ENCODE data around the gene IL17REL. TPM values are rescaled to one million over a fixed set of nuclear protein-coding genes. Genes with fewer than 3 reads are reported as not detected.

IL17REL gene
- polyA plus RNA-seq, 3 donors: not detected

GRCh38 chr22:50056214-50056972, 43.8 kb upstream of the IL17REL start:
- peaks cover 13% of the 10 kb centered on the region for H3K4me1 Mint-ChIP-seq
- H3K27me3 ChIP-seq (ENCODE audit: control insufficient read depth in 2 of 2, insufficient read depth in 2 of 2, low read length in 2 of 2): peaks cover 5 to 31% of the 10 kb centered on the region in 2 donors
- H2AFZ ChIP-seq (ENCODE audit: insufficient read depth, low read depth, low read length, poor library complexity, severe bottlenecking): no peak overlapping the region
- H3K9ac ChIP-seq (ENCODE audit: insufficient read depth, low read length, poor library complexity, severe bottlenecking): no peak overlapping the region
- WGBS (ENCODE audit: insufficient coverage): 82% methylated on average over 23 of the region's 34 CpGs
- peaks cover 26 to 41% (median 30%) of the 10 kb centered on the region in 3 donors for H3K27me3 Mint-ChIP-seq (ENCODE audit: low read depth in 3 of 3)
- TF ChIP-seq, protein P1, sequence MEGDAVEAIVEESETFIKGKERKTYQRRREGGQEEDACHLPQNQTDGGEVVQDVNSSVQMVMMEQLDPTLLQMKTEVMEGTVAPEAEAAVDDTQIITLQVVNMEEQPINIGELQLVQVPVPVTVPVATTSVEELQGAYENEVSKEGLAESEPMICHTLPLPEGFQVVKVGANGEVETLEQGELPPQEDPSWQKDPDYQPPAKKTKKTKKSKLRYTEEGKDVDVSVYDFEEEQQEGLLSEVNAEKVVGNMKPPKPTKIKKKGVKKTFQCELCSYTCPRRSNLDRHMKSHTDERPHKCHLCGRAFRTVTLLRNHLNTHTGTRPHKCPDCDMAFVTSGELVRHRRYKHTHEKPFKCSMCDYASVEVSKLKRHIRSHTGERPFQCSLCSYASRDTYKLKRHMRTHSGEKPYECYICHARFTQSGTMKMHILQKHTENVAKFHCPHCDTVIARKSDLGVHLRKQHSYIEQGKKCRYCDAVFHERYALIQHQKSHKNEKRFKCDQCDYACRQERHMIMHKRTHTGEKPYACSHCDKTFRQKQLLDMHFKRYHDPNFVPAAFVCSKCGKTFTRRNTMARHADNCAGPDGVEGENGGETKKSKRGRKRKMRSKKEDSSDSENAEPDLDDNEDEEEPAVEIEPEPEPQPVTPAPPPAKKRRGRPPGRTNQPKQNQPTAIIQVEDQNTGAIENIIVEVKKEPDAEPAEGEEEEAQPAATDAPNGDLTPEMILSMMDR (IDR thresholded peaks at IDR 0.05): no peak
- no peaks in the 10 kb centered on the region for H3K36me3 ChIP-seq (replicated peaks in 1 of 2; ENCODE audit: control insufficient read depth in 1 of 2, insufficient read depth in 2 of 2, low read length in 2 of 2)
- peaks cover 6% of the 10 kb centered on the region in 2 donors for H3K36me3 Mint-ChIP-seq
- H3K4me2 ChIP-seq (replicated peaks; ENCODE audit: extremely low read depth, low read length, poor library complexity, severe bottlenecking): no peak overlapping the region
- no peak overlapping the region for H3K27ac Mint-ChIP-seq
- H3K9me3 Mint-ChIP-seq: peaks cover 0 to 22% (median 12%) of the 10 kb centered on the region in 7 donors
- no peaks in the 10 kb centered on the region for H3K79me2 ChIP-seq (ENCODE audit: insufficient read depth, low read length)
- no peaks in the 10 kb centered on the region for H4K20me1 ChIP-seq (ENCODE audit: insufficient read depth, low read length)
- DNase-seq: no peak
- peak overlapping the region in 1 of 2 donors; percentile 44 for H3K4me3 Mint-ChIP-seq
- no peak overlapping the region for H3K27ac ChIP-seq (ENCODE audit: low read depth in 1 of 2, low read length in 2 of 2)
- H3K9me3 ChIP-seq (replicated peaks in 1 of 2; ENCODE audit: control insufficient read depth in 1 of 2, insufficient read depth in 1 of 2, low read length in 2 of 2): peaks cover 7 to 11% of the 10 kb centered on the region in 2 donors
- peaks cover 3 to 19% of the 10 kb centered on the region in 2 donors for H3K4me1 ChIP-seq (ENCODE audit: control insufficient read depth in 1 of 2, insufficient read depth in 2 of 2, low read length in 2 of 2)
- intact Hi-C loops (cut with micrococcal nuclease): no loop called here
- H3K4me3 ChIP-seq (replicated peaks in 1 of 3; ENCODE audit: low read depth in 2 of 3, low read length in 3 of 3): no peak overlapping the region

GRCh38 chr22:50053861-50054260, 41.3 kb upstream of the IL17REL start:
- no peak overlapping the region for H3K27ac ChIP-seq (ENCODE audit: low read depth in 1 of 2, low read length in 2 of 2)
- 99% methylated on average over 14 of the region's 18 CpGs for WGBS (ENCODE audit: insufficient coverage)
- H3K27me3 Mint-ChIP-seq (ENCODE audit: low read depth in 3 of 3): peaks cover 14 to 25% (median 22%) of the 10 kb centered on the region in 3 donors
- TF ChIP-seq, protein P1 (IDR thresholded peaks at IDR 0.05): no peak
- H3K79me2 ChIP-seq (ENCODE audit: insufficient read depth, low read length): no peaks in the 10 kb centered on the region
- intact Hi-C loops (cut with micrococcal nuclease): no loop called here
- peaks cover 5 to 22% of the 10 kb centered on the region in 2 donors for H3K27me3 ChIP-seq (ENCODE audit: control insufficient read depth in 2 of 2, insufficient read depth in 2 of 2, low read length in 2 of 2)
- H2AFZ ChIP-seq (ENCODE audit: insufficient read depth, low read depth, low read length, poor library complexity, severe bottlenecking): no peak overlapping the region
- peaks cover 2 to 6% of the 10 kb centered on the region in 2 donors for H3K4me1 ChIP-seq (ENCODE audit: control insufficient read depth in 1 of 2, insufficient read depth in 2 of 2, low read length in 2 of 2)
- no peak overlapping the region for H3K4me3 ChIP-seq (replicated peaks in 1 of 3; ENCODE audit: low read depth in 2 of 3, low read length in 3 of 3)
- no peaks in the 10 kb centered on the region for H3K36me3 Mint-ChIP-seq
- peak overlapping the region in 1 of 2 donors; percentile 17 for H3K4me3 Mint-ChIP-seq
- H3K4me2 ChIP-seq (replicated peaks; ENCODE audit: extremely low read depth, low read length, poor library complexity, severe bottlenecking): no peak overlapping the region
- no peak for DNase-seq
- no peaks in the 10 kb centered on the region for H4K20me1 ChIP-seq (ENCODE audit: insufficient read depth, low read length)
- no peak overlapping the region for H3K27ac Mint-ChIP-seq
- peaks cover 0 to 19% (median 12%) of the 10 kb centered on the region in 7 donors for H3K9me3 Mint-ChIP-seq
- no peaks in the 10 kb centered on the region for H3K36me3 ChIP-seq (replicated peaks in 1 of 2; ENCODE audit: control insufficient read depth in 1 of 2, insufficient read depth in 2 of 2, low read length in 2 of 2)
- peaks cover 1% of the 10 kb centered on the region for H3K4me1 Mint-ChIP-seq
- H3K9ac ChIP-seq (ENCODE audit: insufficient read depth, low read length, poor library complexity, severe bottlenecking): no peak overlapping the region
- peaks cover 7 to 11% of the 10 kb centered on the region in 2 donors for H3K9me3 ChIP-seq (replicated peaks in 1 of 2; ENCODE audit: control insufficient read depth in 1 of 2, insufficient read depth in 1 of 2, low read length in 2 of 2)

Data from CD14-positive monocyte (primary cell).